Esophagus muscularis mucosa (tissue), 4 donors: Measurements from ENCODE around the gene PCDHA5. TPM values are rescaled to one million over a fixed set of nuclear protein-coding genes. Genes with fewer than 3 reads are reported as not detected.
A peak's percentile ranks its signal among the peaks of the same experiment; 100 is the strongest.

Experiments used
- DNase-seq: peaks from one replicate; pipeline ENCODE4 v3.0.0-alpha.2; 2017; ENCODE audit errors: extremely low spot score
- H3K27ac ChIP-seq, 4 donors: fragments of 200-600 bp; sonication (generic); replicated peaks in 1 of 4; 1 replicate in 3 of 4; 2 replicates in 1 of 4; pipeline ENCODE4 v1.5.1; 2016 to 2019; ENCODE audit warnings: mild to moderate bottlenecking in 1 of 4
- H3K27me3 ChIP-seq, 4 donors: fragments of 200-600 bp; sonication (generic); one replicate each; pipeline versions ENCODE4 v1.5.1 to v1.6.0; 2016 to 2019
- H3K36me3 ChIP-seq, 4 donors: fragments of 200-600 bp; sonication (generic); one replicate each; pipeline ENCODE4 v1.5.1; 2016 to 2019
- H3K4me1 ChIP-seq, 4 donors: fragments of 200-600 bp; sonication (generic); one replicate each; pipeline ENCODE4 v1.5.1; 2016 to 2019
- H3K4me3 ChIP-seq, 4 donors: fragments of 200-600 bp; sonication (generic); 1 replicate in 2 of 4; 2 replicates in 2 of 4; pipeline ENCODE4 v1.5.1; 2016 to 2019; ENCODE audit warnings: mild to moderate bottlenecking in 4 of 4, moderate library complexity in 1 of 4
- H3K9me3 ChIP-seq, 4 donors: fragments of 200-600 bp; sonication (generic); 1 replicate in 3 of 4; 2 replicates in 1 of 4; pipeline ENCODE4 v1.5.1; 2016 to 2019
- EP300 ChIP-seq: sonication (generic); formaldehyde crosslinking; IDR thresholded peaks from one replicate; pipeline ENCODE4 v1.6.1; 2017; ENCODE audit warnings: antibody characterized with exemption
- POLR2A ChIP-seq: fragments of 450-650 bp; IDR thresholded peaks from one replicate; pipeline ENCODE4 v1.6.1; 2017; ENCODE audit warnings: antibody characterized with exemption, moderate library complexity, mild to moderate bottlenecking, low read depth
- POLR2AphosphoS5 ChIP-seq, 2 donors: sonication (generic); formaldehyde crosslinking; IDR thresholded peaks; one replicate each; pipeline ENCODE4 v1.6.1; 2017; ENCODE audit warnings: antibody characterized with exemption in 2 of 2
- WGBS: methylation state at CpG from one replicate; pipeline ENCODE4 v1.1.5; 2018; 5-methylcytosine and 5-hydroxymethylcytosine counted together
- intact Hi-C: fragments of 100-400 bp; cut with DNase I; formaldehyde crosslinking; loops from one replicate; pipeline ENCODE4 v1.15.1; 2023
- total RNA-seq, 4 donors: library from RNA; depleted of rRNA; stranded (reverse); fragments of >200 nt; gene quantifications; one replicate each; pipeline versions ENCODE4 v1.1.0 to v1.2.1, GENCODE V29; 2016
- TF ChIP-seq, protein P1 (sequence below), 3 experiments: fragments of 200-600 bp in 2 of 3; fragments of 450-650 bp in 1 of 3; sonication (generic) in 2 of 3; IDR thresholded peaks; one replicate each; pipeline ENCODE4 v1.5.1; 2017 to 2019; ENCODE audit warnings: antibody characterized with exemption in 3 of 3, mild to moderate bottlenecking in 2 of 3, moderate library complexity in 1 of 3

The PCDHA5 gene
- total RNA-seq, 4 donors from 2014 or later = 0.17 to 0.69 (median 0.30) TPM

DNA sequence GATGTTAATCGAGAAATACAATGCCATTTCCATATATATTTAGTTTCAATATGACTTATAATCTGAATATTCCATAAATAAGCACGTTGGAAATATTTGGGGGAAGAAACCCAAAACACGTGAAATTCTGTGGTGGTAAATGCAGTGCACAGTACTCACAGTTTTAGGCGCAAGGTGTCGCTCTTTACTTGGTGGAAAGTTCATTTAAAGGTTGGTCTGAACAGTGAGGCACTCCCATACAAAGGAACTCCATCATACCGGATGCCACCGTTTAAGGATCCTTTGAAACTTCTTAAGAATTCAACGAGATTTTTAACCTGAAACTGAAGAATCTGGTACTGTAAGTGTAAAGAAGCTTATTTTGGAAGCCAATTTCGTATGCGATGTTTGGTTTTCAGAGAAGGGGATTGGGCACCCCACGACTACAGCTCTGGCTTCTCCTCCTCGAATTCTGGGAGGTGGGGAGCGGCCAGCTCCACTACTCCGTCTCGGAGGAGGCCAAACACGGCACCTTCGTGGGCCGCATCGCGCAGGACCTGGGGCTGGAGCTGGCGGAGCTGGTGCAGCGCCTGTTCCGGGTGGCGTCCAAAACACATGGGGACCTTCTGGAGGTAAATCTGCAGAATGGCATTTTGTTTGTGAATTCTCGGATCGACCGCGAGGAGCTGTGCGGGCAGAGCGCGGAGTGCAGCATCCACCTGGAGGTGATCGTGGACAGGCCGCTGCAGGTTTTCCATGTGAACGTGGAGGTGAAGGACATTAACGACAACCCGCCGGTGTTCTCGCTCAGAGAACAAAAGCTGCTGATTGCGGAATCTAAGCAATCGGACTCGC lies 47.5 kb downstream of the PCDHA5 start, which contains the start of gene PCDHA11:
Gene PCDHA11, plus strand, starts transcription at position 237 of the 834 bp plus-strand sequence. Its CDS starts 147 bp downstream, at position 384.
- Histone ChIP-seq H3K27me3 (peaks cover 0 to 47% (median 2%) of the 10 kb centered on the region in 4 donors), H3K9me3 (peaks cover 0 to 45% (median 17%) of the 10 kb centered on the region in 4 donors)

GRCh38 chr5:140869555-140869886 lies 48.1 kb downstream of the PCDHA5 start:
- TF ChIP-seq POLR2AphosphoS5 (IDR thresholded peaks at IDR 0.05) (no peak), EP300 (no peak), POLR2A (no peak)
- TF ChIP-seq, protein P1, sequence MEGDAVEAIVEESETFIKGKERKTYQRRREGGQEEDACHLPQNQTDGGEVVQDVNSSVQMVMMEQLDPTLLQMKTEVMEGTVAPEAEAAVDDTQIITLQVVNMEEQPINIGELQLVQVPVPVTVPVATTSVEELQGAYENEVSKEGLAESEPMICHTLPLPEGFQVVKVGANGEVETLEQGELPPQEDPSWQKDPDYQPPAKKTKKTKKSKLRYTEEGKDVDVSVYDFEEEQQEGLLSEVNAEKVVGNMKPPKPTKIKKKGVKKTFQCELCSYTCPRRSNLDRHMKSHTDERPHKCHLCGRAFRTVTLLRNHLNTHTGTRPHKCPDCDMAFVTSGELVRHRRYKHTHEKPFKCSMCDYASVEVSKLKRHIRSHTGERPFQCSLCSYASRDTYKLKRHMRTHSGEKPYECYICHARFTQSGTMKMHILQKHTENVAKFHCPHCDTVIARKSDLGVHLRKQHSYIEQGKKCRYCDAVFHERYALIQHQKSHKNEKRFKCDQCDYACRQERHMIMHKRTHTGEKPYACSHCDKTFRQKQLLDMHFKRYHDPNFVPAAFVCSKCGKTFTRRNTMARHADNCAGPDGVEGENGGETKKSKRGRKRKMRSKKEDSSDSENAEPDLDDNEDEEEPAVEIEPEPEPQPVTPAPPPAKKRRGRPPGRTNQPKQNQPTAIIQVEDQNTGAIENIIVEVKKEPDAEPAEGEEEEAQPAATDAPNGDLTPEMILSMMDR (IDR thresholded peaks at IDR 0.05) = no peak
- no peak for DNase-seq
- Histone ChIP-seq H3K4me3 (peak overlapping the region in 3 of 4 donors; percentile 28 to 32 (median 32)), H3K27me3 (peaks cover 0 to 52% (median 2%) of the 10 kb centered on the region in 4 donors), H3K9me3 (peaks cover 0 to 45% (median 17%) of the 10 kb centered on the region in 4 donors), H3K27ac (no peak overlapping the region), H3K4me1 (no peaks in the 10 kb centered on the region), H3K36me3 (no peaks in the 10 kb centered on the region)
- WGBS = 64% methylated on average over 5 of the region's 5 CpGs
- intact Hi-C loops = no loop called here

More for the DNA sequence above, 47.5 kb downstream of the PCDHA5 start, which contains the start of gene PCDHA11:
- 18% methylated on average over 25 of the region's 41 CpGs for WGBS
- TF ChIP-seq POLR2AphosphoS5 (IDR thresholded peaks at IDR 0.05) (no peak), POLR2A (no peak), EP300 (no peak)
- TF ChIP-seq, protein P1 (IDR thresholded peaks at IDR 0.05) = peak; percentile 13 to 31 (median 21)
- DNase-seq = no peak
- intact Hi-C loops = no loop called here
- no peaks in the 10 kb centered on the region for H3K4me1 ChIP-seq
- peak within 1 kb of the TSS in 3 of 4 donors; percentile 28 to 32 (median 32) for H3K4me3 ChIP-seq
- no peak within 1 kb of the TSS for H3K27ac ChIP-seq
- H3K36me3 ChIP-seq = no peaks in the 10 kb centered on the region

DNA sequence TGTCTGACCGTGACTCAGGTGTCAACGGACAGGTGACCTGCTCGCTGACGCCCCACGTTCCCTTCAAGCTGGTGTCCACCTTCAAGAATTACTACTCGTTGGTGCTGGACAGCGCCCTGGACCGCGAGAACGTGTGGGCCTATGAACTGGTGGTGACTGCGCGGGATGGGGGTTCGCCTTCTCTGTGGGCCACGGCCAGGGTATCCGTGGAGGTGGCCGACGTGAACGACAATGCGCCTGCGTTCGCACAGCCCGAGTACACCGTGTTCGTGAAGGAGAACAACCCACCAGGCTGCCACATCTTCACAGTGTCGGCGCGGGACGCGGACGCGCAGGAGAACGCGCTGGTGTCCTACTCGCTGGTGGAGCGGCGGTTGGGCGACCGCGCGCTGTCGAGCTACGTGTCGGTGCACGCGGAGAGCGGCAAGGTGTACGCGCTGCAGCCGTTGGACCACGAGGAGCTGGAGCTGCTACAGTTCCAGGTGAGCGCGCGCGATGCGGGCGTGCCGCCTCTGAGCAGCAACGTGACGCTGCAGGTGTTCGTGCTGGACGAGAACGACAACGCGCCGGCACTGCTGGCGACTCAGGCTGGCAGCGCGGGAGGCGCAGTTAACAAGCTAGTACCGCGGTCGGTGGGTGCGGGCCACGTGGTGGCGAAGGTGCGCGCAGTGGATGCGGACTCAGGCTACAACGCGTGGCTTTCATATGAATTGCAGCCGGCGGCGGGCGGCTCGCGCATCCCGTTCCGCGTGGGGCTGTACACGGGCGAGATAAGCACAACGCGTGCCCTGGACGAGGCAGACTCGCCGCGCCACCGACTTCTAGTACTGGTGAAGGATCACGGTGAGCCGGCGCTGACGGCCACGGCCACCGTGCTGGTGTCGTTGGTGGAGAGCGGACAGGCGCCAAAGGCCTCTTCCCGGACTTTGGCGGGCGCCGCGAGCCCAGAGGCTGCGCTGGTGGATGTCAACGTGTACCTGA lies 49.1 kb downstream of the PCDHA5 start:
- TF ChIP-seq EP300 (no peak), POLR2A (no peak), POLR2AphosphoS5 (IDR thresholded peaks at IDR 0.05) (no peak)
- TF ChIP-seq, protein P1 (IDR thresholded peaks at IDR 0.05) = no peak
- H3K36me3 ChIP-seq = no peaks in the 10 kb centered on the region
- WGBS = 44% methylated on average over 19 of the region's 114 CpGs
- intact Hi-C loops = no loop called here
- H3K27me3 ChIP-seq = peaks cover 0 to 61% (median 4%) of the 10 kb centered on the region in 4 donors
- DNase-seq = no peak
- H3K27ac ChIP-seq = no peak overlapping the region
- H3K4me3 ChIP-seq = no peak overlapping the region
- no peaks in the 10 kb centered on the region for H3K4me1 ChIP-seq
- peaks cover 0 to 48% (median 17%) of the 10 kb centered on the region in 4 donors for H3K9me3 ChIP-seq

Other genes starting within 250 kb of the PCDHA5 start
- 100 to 1,000 TPM in 1 of 4 donors, 10 to 100 TPM in 3; 34.9 to 125 (median 56.1) TPM for gene CD14, start 188.4 kb upstream of the PCDHA5 start, total RNA-seq
- gene TMCO6, start 182.2 kb upstream of the PCDHA5 start, total RNA-seq = 10 to 100 TPM; 14.0 to 41.4 (median 22.2) TPM
- gene NDUFA2, start 174.0 kb upstream of the PCDHA5 start, total RNA-seq = 10 to 100 TPM; 52.3 to 63.3 (median 57.4) TPM
- gene IK, start 173.8 kb upstream of the PCDHA5 start, total RNA-seq = 100 to 1,000 TPM in 3 of 4 donors, 10 to 100 TPM in 1; 98.7 to 159 (median 148) TPM
- gene WDR55, start 156.7 kb upstream of the PCDHA5 start, total RNA-seq = 10 to 100 TPM; 17.7 to 23.8 (median 20.6) TPM
- gene DND1, start 148.0 kb upstream of the PCDHA5 start, total RNA-seq = under 1 TPM in 3 of 4 donors, not detected in 1; 0.46 to 0.83 (median 0.66) TPM
- 10 to 100 TPM; 45.7 to 68.7 (median 59.9) TPM for gene HARS1, start 130.2 kb upstream of the PCDHA5 start, total RNA-seq
- gene HARS2, start 130.2 kb upstream of the PCDHA5 start, total RNA-seq = 10 to 100 TPM; 19.1 to 22.2 (median 19.2) TPM
- gene ZMAT2, start 121.2 kb upstream of the PCDHA5 start, total RNA-seq = 10 to 100 TPM; 30.8 to 45.1 (median 38.0) TPM
- gene PCDHA1, start 35.5 kb upstream of the PCDHA5 start, total RNA-seq = not detected
- under 1 TPM in 3 of 4 donors, not detected in 1; 0.13 to 0.42 (median 0.34) TPM for gene PCDHA2, start 26.8 kb upstream of the PCDHA5 start, total RNA-seq
- 1 to 10 TPM in 3 of 4 donors, under 1 TPM in 1; 0.17 to 1.9 (median 1.2) TPM for gene PCDHA3, start 20.6 kb upstream of the PCDHA5 start, total RNA-seq
- gene PCDHA4, start 14.5 kb upstream of the PCDHA5 start, total RNA-seq = 1 to 10 TPM in 1 of 4 donors, under 1 TPM in 3; 0.45 to 1.1 (median 0.66) TPM
- under 1 TPM; 0.33 to 0.97 (median 0.76) TPM for gene PCDHA6, start 6.3 kb downstream of the PCDHA5 start, total RNA-seq
- gene PCDHA7, start 12.7 kb downstream of the PCDHA5 start, total RNA-seq = 1 to 10 TPM in 1 of 4 donors, under 1 TPM in 3; 0.17 to 1.0 (median 0.37) TPM
- under 1 TPM in 2 of 4 donors, not detected in 2; 0.29 to 0.83 TPM for gene PCDHA8, start 19.6 kb downstream of the PCDHA5 start, total RNA-seq
- under 1 TPM; under 0.01 to 0.42 (median 0.15) TPM for gene PCDHA9, start 26.8 kb downstream of the PCDHA5 start, total RNA-seq
- gene PCDHA10, start 34.3 kb downstream of the PCDHA5 start, total RNA-seq = 1 to 10 TPM in 2 of 4 donors, under 1 TPM in 2; 0.33 to 1.6 (median 1.0) TPM
- gene PCDHA11, start 47.3 kb downstream of the PCDHA5 start, total RNA-seq = under 1 TPM; 0.17 to 0.69 (median 0.34) TPM
- gene PCDHA12, start 53.7 kb downstream of the PCDHA5 start, total RNA-seq = 1 to 10 TPM in 3 of 4 donors, under 1 TPM in 1; 0.66 to 4.8 (median 2.5) TPM
- gene PCDHA13, start 60.5 kb downstream of the PCDHA5 start, total RNA-seq = 1 to 10 TPM in 1 of 4 donors, under 1 TPM in 3; 0.39 to 2.1 (median 0.76) TPM
- gene PCDHAC1, start 104.7 kb downstream of the PCDHA5 start, total RNA-seq = 1 to 10 TPM; 1.7 to 5.4 (median 4.4) TPM
- 10 to 100 TPM in 3 of 4 donors, 1 to 10 TPM in 1; 8.8 to 26.6 (median 18.0) TPM for gene PCDHAC2, start 144.9 kb downstream of the PCDHA5 start, total RNA-seq
- not detected for gene PCDHB1, start 229.8 kb downstream of the PCDHA5 start, total RNA-seq